Stimulated activated CD8-positive, alpha-beta memory T cell treated with anti-CD3 and anti-CD28 coated beads, Interleukin-7, amount 100 ng/mL, for 48 hours (primary cell): ENCODE results near the gene KMO.

ENCODE experiments used
- DNase-seq, 2 donors: peaks; one replicate each; pipeline ENCODE4 v3.0.0-alpha.2; 2020; ENCODE audit warnings: low read depth in 1 of 2; ENCODE audit errors: extremely low read depth in 1 of 2

The KMO gene

DNA sequence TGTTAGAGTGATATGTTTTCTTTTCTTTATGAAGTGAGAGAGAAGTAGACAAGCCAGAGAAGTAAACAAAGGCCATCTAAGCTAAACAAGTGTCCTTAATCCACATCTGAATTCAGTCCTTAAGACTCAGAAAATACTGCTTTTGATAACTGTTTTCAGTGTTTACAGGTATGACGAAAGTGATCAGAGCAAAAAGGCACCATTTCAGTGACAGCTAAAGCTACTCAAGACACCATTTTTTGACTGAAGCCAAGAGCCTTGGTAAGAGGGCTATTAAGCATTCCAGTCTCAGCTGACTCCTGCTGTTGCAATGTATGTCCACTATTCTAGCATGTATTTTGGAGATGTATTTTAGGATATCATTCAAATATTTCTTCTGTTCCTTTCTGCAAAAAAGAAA is 4.1 kb downstream of the KMO start:
- no peak for DNase-seq

DNA sequence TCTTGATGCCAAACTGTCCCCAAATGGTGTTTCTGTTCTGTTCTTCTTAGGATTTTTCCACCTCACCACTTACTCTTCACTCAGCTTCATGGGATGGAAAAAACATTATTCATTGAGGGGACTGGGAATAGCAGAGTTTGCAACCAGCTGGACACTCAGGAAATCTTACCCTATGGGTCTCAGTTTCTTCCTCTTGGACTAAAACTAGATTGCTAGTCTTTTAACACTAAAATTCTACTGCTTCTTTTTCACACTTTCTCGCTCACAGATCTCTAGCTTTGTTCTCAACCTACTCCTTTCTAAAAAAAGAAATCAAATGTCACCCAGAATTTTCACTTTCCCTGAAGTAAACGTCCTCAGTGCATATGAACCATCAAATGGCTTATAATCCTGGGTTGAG is 4.8 kb downstream of the KMO start:
- DNase-seq: no peak

DNA sequence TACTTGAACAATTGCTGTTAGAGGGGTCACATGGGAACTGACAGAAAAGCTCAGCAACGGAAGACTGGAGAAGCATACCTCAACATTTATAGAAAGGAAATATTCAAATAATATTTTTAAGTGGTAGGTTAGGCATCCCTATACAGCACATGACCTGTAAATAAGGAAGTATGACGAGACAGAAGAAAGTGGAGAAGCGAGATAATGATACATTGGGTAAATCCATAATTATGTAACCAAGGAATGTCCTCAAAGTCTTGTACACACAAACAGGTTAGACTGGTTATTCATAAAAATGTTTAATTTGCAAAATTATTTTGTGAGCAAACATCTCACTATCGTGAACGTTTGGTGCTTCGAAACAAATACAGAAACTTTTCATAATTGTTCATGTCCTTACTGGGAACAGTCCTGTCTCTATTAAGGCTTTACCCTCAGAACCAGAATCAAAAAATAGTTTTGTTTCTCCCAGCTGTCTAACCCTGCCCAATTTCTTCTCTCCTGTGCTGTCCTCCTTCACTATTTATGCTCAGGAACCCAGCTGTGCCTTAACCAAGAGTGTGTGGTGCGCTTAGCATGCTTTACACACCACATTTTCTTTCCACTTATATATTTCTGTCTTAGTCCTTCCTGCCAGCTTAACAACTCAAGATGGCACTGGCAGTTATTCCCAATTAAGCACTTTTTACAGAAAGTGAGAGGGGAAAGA is 10.2 kb downstream of the KMO start:
- DNase-seq: no peak

DNA sequence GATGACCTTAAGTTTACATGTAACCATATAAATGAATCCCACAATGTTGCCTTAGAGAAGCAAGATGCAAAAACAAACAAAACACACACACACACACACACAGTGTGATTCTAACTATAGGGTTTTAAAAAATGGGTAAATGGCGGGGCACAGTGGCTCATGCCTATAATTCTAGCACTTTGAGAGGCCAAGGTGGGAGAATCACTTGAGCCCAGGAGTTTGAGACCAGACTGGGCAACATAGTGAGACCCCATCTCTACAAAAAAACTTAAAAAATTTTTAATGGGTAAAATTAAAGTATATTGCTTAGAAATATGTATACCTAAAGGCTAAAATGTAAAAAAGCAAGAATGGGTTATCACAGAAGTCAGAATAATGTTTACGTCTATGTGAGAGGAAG is 15.8 kb downstream of the KMO start:
- no peak for DNase-seq

DNA sequence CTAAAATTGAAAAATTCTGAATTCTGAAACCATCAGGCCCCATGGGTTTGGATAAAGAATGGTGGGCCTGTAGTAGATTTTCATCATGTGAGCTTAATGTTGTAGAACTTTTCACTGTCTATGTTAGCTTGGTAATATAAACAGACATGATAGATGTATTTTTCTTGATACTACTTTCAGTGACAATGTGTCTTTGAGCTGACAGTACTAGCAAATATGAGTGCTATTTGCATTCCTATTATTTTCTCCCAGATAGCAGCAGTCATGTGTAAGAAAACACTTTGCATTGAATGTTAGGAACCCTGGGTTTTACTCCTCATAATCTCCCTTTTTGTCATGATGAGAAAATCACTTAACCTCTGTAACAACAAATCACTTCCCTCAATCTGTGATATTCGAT is 18.1 kb downstream of the KMO start:
- no peak for DNase-seq

DNA sequence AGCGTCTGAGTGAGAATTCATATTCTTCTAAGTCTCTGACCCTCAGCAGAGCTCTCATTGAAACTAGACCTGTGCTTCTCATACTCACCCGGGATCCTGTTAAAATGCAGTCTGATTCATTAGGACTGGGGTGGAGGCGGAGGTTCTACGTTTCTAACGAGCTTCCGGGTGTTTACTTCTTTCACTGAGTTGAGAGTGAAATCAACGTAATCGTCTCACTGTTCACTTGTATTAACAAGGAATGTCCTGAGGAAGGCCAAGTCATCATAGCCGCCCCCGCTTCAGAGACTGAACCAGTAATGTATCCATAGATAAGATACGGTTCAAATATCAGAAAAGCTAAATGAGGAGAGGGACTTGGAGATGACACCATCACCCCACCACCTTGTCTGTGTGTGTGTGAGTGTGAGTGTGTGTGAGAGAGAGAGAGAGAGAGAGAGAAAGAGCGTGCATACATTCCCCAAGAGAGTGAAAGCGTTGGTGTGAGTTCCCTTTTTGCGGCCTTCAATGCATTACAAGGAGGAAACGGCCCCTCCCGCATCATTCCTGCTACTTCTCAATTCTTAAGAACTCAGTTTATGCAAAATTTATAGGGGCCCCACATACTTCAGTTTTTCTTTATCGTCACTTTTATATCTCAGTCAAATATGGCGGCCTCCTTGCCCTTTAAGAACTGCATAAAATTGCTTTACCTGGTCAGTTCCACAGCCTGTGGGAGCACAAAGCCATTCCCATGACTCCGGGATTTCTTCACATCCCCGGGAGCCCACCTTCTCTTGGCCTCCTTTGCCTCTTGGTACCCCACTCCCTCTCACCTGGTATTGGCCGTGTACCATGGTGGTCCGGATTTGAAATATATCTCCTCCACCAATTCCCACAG is 19.8 kb downstream of the KMO start:
- peak in 1 of 2 donors; percentile 48 for DNase-seq

DNA sequence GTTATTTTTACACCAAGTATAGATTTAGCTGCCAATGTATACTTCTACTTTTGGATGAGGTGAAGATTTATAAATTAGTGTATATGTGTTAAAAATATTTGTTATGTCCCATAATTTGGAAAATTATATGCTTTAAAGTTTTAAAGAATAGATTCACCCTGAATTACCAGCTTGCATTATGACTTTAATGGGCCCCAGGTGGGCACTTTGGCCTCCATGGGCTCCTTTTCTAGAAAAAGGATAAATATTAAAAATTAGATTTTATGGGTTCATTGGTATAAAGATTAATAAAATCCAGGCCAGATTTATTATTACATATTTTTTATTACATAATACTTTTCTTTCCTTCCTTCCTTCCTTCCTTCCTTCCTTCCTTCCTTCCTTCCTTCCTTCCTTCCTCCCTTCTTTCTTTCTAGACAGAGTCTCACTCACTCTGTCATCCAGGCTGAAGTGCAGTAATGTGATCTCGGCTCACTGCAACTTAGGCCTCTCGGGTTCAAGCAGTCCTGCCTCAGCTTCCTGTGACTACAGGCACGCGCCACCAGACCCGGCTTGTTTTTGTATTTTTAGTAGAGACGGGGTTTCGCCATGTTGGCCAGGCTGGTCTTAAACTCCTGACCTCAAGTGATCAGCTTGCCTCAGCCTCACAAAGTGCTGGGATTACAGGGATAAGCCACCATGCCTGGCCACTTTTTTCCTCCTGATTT is 21.9 kb downstream of the KMO start:
- no peak for DNase-seq

DNA sequence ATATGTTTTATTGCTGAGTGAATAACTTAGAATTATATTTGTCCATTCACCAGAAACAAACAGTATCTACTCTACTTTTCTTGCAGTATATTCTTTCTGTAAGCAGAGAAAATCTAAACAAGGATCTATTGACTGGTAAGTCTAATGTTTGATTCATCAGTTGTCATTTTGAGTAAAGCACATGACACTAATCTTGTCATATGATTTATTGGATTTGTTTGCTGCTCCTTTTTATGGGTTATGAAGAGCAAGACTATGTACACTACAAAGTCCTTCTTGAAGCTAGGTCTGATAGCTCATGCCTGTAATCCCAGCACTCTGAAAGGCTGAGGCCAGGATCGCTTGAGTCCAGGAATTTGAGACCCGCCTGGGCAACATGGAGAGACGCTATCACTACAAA is 23.3 kb downstream of the KMO start:
- DNase-seq: no peak

DNA sequence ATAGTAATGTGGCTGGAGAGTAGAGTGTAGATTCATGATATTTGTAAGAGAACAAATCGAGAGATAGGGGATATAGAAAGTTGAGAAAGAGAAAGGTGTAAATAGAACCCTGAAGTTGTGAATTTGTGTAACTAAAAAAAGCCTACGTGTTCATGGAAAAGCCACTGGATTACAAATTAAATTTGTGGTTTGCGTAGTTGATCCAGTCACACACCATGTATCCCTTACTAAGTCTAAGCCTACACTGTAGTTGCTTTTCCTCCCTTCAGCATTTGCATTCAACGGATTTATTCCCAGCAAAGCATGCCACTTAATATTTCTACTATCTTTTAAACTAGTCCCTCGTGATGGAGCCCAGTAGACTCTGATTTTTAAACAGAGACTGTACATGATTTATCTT is 24.9 kb downstream of the KMO start:
- no peak for DNase-seq

DNA sequence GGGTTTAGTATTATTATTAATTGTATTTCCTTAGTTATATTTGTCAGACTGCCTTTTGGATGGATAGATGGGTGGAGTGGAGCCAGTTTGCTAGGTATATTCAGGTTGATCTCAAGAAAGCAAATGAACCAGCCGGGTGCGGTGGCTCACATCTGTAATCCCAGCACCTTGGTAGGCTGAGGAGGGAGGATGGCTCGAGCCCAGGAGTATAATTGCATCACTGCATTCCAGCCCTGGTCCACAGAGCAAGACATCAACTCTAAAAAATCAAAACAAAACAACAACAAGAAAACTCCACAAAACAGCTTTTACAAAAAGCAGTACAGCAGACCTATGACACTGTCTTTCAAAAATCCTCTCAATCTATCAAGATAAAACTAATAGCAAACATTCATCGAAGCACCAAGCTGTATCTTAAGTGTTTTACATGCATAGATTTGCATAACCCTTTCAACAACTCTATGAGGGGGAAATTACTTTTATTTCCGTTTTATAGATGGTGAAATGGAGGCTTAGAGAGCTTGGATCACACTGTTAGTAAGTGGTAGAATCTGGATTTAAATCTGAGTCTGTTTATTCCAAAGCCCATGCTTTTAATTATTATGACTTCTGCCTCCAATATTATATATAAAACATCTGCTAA is 25.5 kb downstream of the KMO start:
- DNase-seq: no peak

DNA sequence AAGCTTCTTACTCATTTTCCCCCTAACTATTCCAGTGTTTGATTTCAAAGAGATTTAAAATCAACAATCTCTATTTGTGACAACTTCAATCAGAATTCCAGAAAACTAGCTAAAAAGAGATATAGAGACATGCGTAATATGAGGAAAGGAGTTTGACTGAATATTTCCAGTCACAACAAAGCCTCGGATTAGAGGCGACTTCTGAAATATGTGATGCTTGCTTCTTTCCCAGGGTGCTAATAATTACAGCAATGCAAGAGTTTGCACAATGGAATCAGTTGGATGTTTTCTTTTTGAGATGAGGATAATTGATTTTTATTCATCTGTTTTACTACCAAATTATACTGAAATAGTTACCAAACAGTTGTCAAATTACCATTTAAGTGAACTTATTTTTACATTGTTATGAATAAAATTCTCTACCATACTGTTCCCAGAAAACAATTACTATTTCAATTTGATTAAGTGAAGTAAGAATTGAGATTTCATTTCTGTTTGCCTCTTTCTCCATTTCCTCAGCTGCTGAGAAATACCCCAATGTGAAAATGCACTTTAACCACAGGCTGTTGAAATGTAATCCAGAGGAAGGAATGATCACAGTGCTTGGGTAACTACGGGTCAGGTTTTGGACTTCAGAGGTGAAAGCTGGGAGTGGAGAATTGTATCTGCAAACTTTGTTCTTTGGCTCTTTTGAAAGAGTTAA is 28.1 kb downstream of the KMO start:
- DNase-seq: no peak

DNA sequence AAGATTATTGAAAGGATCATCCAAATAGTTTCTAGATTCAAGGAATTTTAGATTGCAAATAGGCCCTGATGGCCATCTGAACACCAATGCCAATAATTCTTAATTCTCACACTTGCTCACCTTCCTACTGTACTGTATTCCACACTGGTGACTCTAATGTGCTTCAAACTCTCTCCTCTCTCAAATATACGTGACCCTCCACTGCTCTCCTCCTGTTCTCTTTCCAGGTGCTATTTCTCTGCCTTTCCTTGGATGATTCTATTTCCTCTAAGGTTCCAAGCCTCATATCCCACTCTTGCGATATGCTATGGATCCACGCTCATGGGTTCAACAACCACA is 28.6 kb downstream of the KMO start:
- DNase-seq: no peak

DNA sequence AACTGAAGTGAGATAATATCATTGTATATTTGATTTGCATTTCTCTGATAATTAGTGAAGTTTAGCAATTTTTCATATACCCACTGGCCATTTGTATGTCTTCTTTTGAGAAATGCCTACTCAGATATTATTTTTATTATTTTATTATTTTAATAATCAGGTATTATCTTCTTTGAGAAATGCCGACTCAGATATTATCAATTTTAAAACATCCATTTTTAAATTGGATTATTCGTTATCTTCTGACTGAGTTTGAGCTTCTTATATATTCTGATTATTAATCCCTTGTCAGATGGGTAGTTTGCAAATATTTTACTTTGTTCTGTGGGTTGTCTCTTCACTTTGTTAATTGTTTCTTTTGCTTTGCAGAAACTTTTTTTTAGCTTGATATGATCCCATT is 37.7 kb downstream of the KMO start:
- no peak for DNase-seq

DNA sequence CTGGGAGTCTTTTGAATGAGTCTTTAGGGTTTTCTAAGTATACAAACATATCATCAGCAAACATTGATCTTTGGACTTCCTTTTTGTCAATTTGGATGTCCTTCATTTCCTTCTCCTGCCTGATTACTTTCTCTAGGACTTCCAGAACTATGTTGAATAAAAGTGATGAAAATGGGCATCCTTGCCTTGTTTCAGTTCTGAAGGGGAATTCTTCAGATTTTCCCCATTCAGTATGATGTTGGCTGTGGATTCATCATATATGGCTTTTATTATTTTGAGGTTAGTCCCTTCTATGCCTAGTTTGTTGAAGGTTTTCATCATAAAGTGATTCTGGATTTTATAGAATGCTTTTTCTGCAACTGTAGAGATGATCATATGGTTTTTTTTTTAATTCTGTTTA is 42.0 kb downstream of the KMO start:
- DNase-seq: no peak

DNA sequence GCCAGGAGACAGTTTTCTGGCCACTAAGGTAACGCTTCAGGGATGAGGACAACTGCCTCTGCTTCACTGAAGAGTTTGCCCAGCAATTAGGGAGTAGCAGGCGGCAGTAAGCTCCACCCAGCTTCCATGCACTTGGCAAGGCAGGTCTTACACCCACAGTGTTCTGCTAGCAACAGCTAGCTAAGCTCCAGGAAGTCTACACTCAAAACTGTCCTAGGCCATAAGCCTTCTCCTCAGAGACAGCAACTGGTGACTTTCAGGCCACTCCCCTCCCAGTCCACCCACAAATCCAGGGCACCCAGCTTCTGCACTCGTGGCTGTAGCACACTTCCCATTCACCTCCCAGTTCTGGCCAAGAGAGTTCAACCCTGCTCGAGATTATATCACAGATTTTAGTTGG is 47.3 kb downstream of the KMO start:
- no peak for DNase-seq

DNA sequence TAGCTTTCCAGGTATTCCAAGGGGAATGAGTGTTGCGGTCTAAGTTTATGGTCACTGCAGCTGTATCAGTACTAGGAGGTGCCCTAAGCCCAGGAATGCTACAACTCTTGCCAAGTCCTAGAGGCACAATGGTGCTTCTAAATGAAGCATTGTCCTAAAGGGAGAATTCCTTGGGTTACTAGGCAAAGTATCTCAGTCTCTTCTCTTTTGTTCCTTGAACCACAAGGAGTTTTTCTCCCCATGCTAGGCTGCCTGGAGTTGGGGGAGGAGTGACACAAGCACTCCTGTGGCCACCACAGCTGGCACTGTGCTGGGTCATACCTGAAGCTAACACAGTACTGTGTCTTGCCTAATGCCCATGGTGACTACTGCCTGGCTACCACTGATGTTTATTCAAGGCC is 50.7 kb downstream of the KMO start:
- no peak for DNase-seq

DNA sequence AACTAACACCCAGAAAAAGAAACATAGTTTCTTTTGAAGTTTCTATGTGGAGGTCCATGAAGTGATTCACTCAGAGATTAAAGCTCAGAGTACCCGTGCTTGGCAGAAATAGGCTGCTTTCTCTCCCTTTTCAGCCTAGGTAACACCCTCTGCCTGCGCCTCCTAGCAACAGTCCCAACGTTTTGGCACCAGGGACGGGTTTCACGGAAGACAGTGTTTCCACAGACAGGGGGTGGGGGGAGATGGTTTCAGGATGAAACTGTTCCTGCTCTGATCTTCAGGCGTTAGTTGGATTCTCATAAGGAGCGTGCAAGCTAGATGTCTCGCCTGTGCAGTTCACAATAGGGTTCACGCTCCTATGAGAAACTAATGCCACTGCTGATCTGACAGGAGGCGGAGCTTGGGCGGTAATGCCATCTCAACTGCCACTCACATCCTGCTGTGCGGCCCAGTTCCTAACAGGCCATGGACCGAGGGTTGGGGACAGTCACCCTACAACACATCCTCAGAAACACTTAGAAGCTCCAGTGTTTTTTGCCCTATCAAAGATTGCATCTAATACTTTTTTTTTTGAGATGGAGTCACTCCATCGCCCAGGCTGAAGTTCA is 54.8 kb downstream of the KMO start:
- DNase-seq: no peak

DNA sequence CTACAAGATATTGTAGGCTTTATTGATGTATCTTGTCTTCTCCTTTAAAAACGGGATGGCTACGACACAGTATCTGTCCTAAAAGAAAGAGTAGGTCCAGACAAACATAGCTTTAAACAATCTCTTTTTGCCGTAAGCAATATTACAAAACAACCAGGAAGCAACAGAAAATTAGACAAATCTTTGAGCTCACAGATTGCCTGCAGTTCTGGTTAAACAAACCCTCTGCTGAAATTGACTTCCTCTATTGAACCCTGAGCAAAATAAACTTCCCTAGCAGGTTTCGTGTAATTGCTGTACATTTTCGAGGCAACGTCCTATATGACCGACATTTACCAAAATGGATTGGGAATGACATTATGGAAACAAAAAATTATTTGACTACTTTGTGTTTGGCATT is 57.3 kb downstream of the KMO start:
- no peak for DNase-seq

DNA sequence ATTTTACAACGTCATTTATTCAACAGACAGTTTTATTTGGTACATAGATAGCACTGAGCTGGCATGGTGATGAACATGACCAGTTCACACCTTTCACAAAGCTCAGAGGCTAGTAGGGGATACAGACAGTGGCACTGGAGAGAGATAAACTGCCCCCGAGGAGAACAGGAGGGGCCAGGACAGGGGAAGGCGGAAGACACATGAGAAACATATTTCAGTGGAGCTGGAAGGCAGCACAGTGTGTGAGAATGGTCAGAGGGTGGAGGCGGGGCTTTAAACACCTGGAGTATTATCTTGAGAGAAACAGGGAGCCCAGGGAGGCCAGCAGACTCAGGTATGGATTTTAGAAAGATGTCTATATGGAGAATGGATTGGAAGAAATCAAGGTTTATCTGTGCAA is 58.5 kb downstream of the KMO start:
- no peak for DNase-seq

DNA sequence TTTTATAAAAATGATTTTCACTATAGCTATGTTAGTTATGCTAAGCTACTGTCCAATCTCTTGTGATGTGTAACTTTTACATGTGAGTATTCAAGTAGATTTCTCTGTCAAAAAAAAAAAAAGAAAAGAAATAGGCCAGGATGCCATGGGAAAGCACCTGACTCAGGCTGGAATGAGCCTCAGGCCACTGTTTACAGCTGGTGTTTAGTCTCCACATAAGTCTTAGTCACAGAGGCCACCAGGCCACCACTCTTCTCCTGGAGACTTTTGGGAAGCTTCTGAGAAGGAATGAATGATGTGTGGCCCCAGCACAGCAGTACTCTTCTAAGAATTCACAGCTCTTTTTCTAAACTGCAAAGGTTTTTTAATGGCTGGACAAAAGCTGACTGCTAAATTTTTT is 59.1 kb downstream of the KMO start:
- no peak for DNase-seq

DNA sequence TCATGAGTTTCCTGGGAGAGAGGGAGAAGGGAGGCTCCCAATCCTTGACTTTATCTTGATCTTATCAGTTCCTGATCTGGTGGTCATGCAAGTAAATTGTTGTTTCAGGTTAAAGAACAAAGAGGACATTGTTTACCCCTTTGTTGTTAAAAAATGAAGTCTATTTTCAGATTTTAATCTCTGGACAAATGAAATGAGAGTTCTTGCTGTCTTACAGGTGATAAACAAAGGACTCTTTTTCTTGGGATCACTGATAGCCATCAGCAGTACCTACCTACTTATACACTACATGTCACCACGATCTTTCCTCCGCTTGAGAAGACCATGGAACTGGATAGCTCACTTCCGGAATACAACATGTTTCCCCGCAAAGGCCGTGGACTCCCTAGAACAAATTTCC is 59.6 kb downstream of the KMO start:
- no peak for DNase-seq
